Stimulated activated CD8-positive, alpha-beta memory T cell treated with anti-CD3 and anti-CD28 coated beads, Interleukin-12 subunit alpha, Interleukin-12 subunit beta, amount 100 ng/mL, for 24 hours (primary cell): ENCODE measurements around the gene FBLN5.

Experiments
- DNase-seq: peaks from one replicate; pipeline ENCODE4 v3.0.0-alpha.2; 2020; ENCODE audit errors: extremely low read depth

Gene FBLN5

GRCh38 chr14:91946622-91947474 lies 646 bp downstream of the FBLN5 start:
- DNase-seq: no peak

GRCh38 chr14:91945751-91946621 lies 1.5 kb downstream of the FBLN5 start:
- DNase-seq: no peak

GRCh38 chr14:91942946-91943345 lies 4.5 kb downstream of the FBLN5 start:
- DNase-seq: no peak

- no peak for DNase-seq
These were observed 5.4 kb downstream of the FBLN5 start for GRCh38 chr14:91942128-91942527.

GRCh38 chr14:91940209-91940608 lies 7.3 kb downstream of the FBLN5 start:
- DNase-seq: no peak

- no peak for DNase-seq
These were observed 11.9 kb downstream of the FBLN5 start for GRCh38 chr14:91935586-91935985.

- DNase-seq: no peak
These were observed 12.8 kb downstream of the FBLN5 start for GRCh38 chr14:91934554-91935285.

GRCh38 chr14:91931478-91932088 lies 15.9 kb downstream of the FBLN5 start:
- DNase-seq: no peak

- DNase-seq: no peak
These were observed 17.8 kb downstream of the FBLN5 start for GRCh38 chr14:91929700-91930099.

GRCh38 chr14:91927800-91928199 lies 19.7 kb downstream of the FBLN5 start:
- no peak for DNase-seq

- DNase-seq: no peak
These were observed 20.3 kb downstream of the FBLN5 start for GRCh38 chr14:91927191-91927590.

GRCh38 chr14:91926131-91926890 lies 21.2 kb downstream of the FBLN5 start:
- DNase-seq: no peak

GRCh38 chr14:91925727-91926121 lies 21.8 kb downstream of the FBLN5 start:
- no peak for DNase-seq

GRCh38 chr14:91925001-91925726 lies 22.3 kb downstream of the FBLN5 start:
- no peak for DNase-seq

- DNase-seq: no peak
These were observed 27.0 kb downstream of the FBLN5 start for GRCh38 chr14:91920526-91920925.

GRCh38 chr14:91919814-91920213 lies 27.7 kb downstream of the FBLN5 start:
- no peak for DNase-seq

GRCh38 chr14:91918186-91918883 lies 29.2 kb downstream of the FBLN5 start:
- DNase-seq: no peak

- DNase-seq: no peak
These were observed 35.5 kb downstream of the FBLN5 start for GRCh38 chr14:91912035-91912434.

- no peak for DNase-seq
These were observed 35.9 kb downstream of the FBLN5 start for GRCh38 chr14:91911474-91912032.
